ENCODE measurements around the gene JPH3.

GRCh38 chr16:87562201-87562600 is 40.1 kb upstream of the JPH3 start:
- TF ChIP-seq CTCF (conservative IDR thresholded peaks at IDR 0.05; ENCODE audit: low read depth, low read length) (no peak), EZH2 (IDR thresholded peaks at IDR 0.05; ENCODE audit: borderline replicate concordance, low read depth, low read length, poor library complexity, severe bottlenecking) (no peak)

Data from A673 (cell line).